Ramos (cell line): Measurements from ENCODE around the gene COL17A1.

Source experiments
- in situ Hi-C: fragments of 300-500 bp; cut with MboI; formaldehyde crosslinking; loops from one replicate; pipeline ENCODE4 v1.14.3; 2022; ENCODE audit warnings: low sequenced_read_pairs; ENCODE audit not compliant: unreplicated experiment

Gene COL17A1

DNA sequence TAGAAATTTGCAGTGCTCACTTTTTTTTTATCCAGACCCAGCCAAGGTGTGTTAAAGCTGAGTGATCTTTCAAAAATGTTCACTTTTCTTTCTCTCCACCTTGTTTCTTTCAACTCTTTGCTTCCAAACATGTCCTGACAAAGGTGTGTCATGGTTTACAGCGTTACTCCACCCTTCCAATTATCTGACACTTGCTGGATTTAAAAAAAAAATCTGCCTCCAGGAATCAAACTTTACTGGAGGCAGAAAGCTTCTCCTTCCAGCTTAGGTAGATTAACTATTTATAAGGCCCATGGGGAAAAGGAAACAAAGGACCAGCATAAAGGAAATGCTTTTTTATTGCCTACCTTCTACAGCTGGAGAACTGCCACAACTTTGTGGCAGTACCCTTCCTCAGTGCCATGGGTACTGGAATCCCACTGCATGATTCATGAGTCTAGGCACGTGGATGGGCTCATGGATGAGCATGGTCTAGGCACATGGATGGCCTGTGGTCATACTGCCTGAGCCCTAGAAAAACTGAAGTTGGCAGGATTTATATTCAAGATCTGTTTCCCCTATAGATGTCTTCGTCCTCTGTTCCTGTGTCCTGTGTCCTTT lies at the start of gene COL17A1:
Gene COL17A1 (minus strand): TSS at position 80 of the 600 bp plus-strand sequence. CDS start 5,207 bp downstream, outside the sequence.
- in situ Hi-C loops: no loop called here

DNA sequence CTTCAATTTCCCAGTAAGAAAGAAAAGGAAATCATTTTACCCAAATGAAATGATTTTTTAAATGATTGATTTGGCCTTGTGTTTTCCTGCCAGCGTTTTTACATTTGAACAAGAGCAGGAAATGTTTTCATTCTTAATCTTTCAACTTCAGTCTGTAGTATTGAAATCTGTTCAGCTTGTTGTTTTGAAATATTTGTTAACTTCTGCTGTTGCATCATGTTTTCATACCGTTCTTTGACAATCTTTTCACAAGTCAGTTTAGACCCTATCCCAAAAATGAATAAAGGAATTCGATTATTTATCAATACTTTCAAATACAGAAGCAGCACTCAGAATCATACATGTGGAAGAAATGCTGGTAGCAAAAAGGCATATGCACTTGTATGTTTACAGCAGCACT lies 44.4 kb upstream of the COL17A1 start:
- in situ Hi-C loops: no loop called here

DNA sequence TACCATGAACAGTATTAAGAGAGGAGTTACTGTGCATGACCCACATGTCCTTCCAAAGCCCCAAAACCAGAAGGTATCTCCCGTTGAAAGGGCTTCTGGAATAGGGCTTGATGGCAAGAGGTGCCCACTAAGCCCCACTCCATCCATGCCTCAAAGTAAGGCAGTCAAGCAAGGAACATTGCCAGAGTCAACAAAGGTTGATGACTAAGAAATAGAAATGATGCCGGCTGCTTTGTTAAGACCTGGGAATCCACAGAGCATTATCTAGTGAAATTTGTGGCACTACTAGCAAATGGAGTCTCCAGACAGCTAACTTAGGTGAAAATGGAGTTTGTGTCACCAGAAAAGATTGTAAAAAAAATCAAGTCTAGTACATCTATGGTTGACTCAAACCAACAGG lies 42.5 kb upstream of the COL17A1 start:
- in situ Hi-C loops: loop anchor here (10.0 kb wide), 2 partner anchors 163 to 227 kb away; partner anchors contain the start of genes CFAP58 and SLK

DNA sequence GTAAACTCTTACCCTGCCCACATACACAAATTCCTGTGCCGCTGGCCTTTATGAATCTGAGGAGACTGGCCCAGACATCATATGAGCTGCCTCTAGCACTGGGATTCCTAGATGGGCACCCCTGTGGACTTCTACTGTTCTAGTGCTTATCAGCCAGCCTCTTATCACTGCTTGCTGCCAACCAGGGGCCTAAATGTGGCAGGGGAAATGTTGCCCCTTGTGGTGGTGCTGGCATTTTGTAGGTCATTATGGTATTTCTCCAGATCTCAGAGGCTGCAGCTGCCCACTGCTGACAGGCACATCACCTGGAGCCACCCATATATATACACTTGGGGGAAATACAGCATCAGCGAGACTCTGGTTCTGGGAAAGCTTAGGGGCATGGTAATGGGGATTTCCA lies 41.7 kb upstream of the COL17A1 start:
- in situ Hi-C loops: loop anchor here (10.0 kb wide), 2 partner anchors 163 to 227 kb away; partner anchors contain the start of genes CFAP58 and SLK

DNA sequence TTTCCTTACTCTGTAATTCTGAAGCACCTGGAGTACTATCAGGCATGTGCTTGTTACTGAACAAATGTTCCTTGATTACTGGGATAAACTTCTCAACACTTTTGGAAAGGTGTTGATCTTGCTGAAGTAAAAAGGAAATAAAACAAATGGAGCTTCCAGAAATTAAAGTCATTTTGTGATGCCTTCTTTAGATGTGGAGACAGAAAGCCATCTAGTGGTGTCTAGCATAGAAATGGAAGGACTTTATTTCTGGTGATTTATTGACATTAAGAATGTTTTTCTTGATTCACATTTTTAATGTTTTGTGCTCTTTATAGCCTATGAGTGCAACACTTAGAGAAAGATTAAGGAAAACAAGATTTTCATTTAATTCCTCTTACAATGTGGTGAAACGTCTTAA lies 37.7 kb upstream of the COL17A1 start:
- in situ Hi-C loops: loop anchor here (10.0 kb wide), 2 partner anchors 159 to 231 kb away; partner anchors contain the start of genes CFAP58 and SLK

GRCh38 chr10:104122225-104123107 lies 36.8 kb upstream of the COL17A1 start:
- in situ Hi-C loops: loop anchor here (10.0 kb wide), 2 partner anchors 158 to 232 kb away; partner anchors contain the start of genes CFAP58 and SLK

- in situ Hi-C loops: loop anchor here (10.0 kb wide), 2 partner anchors 157 to 233 kb away; partner anchors contain the start of genes CFAP58 and SLK
Observed at GRCh38 chr10:104121485-104122224, 36.0 kb upstream of the COL17A1 start, which contains the start of gene SFR1. TSS of gene SFR1 (plus strand) at chr10:104122171. CDS start at chr10:104122184, 13 bp downstream.

- in situ Hi-C loops: loop anchor here (10.0 kb wide), 2 partner anchors 156 to 234 kb away; partner anchors contain the start of genes CFAP58 and SLK
Observed at GRCh38 chr10:104120903-104121484, 35.3 kb upstream of the COL17A1 start.

GRCh38 chr10:104120512-104120902 lies 34.8 kb upstream of the COL17A1 start:
- in situ Hi-C loops: loop anchor here (10.0 kb wide), 2 partner anchors 156 to 234 kb away; partner anchors contain the start of genes CFAP58 and SLK

DNA sequence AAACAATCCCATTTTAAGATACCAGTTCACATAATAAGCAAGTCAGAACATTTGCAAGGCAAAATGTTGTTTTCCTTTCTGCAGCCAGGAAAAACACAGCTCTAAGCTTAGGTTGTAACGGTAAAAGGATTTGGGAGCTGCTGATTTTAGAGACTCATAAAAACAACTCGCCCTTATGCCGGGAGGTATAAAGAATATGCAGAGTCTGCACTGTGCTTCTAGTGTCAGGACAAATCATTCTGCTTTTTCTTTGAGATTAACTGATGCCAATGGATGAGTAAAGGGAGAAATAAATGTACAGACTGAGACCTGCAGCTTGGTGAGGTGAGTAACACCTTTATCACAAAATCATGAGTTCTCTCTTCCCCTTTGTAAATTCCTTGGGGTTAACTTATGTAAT lies 34.3 kb upstream of the COL17A1 start:
- in situ Hi-C loops: loop anchor here (10.0 kb wide), 2 partner anchors 155 to 235 kb away; partner anchors contain the start of genes CFAP58 and SLK

GRCh38 chr10:104117839-104118323 lies 32.2 kb upstream of the COL17A1 start:
- in situ Hi-C loops: no loop called here

DNA sequence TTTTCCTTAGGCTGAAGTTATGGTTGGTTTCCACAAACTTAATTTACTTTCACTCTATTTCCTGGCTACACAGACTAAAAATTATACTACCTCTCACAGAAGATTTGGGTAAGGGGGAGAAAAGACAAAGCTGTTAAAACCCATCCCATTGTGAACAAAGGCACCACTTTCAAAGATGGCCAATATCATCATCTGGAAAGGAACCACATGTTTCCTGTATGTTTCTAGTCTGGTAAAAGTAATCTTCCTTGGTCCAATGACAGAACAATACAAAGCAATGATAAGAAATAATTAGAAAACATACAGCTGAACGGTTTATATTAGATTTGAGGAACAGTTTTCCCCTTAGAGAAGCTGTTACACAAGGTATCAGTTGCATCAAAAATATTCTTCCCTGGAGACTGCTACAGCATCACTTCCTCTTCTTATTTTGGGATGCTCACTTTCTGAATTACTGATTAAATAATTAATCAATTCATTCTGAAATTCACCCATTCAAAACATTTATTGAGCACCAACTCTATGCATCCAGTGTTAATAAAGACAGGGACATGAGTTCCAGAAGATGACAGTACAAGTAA lies 27.8 kb upstream of the COL17A1 start:
- in situ Hi-C loops: no loop called here

DNA sequence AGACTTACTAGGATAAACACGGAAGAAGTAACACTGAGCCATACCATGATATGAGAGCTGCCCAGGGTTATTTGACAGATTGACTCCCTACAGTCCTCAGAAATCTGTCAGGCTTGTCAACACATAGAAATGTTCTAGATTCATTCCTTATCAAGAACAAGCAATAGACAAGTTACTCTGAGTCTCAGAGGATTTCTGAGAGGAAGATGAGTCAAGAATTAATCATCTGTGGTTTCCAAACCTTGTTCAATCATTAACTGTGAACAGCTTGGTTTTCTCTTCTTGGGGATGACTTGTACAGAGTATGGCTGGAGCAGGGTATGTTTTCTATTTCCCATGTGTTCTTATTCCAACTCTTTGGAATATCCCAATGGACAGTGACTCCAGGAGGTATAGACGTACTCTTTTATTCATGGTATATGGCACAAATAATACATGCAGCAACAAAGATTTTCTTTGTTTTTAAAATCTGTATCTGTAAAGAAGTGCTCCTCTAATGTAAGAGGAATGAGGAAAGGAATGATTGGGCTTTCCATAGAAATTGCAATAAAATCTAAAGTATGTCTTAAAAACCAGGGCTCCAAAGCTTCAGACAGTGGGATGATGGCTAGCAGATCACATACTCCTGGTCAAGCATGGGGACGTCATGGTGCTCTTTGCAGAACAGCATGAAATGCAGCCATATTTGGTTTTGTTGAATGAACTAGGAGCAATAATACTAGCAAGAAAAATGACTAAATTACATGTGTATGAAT lies 24.4 kb upstream of the COL17A1 start:
- in situ Hi-C loops: no loop called here

DNA sequence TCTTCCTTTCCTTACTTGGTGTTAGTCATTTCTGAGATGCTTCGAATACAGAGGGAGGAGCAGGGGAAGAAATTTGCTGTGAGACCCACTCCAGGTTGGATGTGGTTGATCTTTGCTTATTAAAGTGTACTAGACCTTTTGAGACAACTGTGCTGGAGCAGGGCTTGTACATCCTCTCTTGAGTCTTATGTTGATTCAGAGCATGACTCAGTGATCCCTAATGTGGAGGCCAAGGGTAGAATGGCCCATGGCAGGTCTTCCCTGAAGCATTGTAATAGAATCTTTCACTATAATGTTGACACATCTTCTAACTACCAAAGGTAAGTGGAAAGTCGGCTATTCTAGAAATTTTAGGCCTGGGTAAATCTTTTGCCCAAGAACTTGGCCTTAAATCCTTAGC lies 19.2 kb upstream of the COL17A1 start:
- in situ Hi-C loops: no loop called here

DNA sequence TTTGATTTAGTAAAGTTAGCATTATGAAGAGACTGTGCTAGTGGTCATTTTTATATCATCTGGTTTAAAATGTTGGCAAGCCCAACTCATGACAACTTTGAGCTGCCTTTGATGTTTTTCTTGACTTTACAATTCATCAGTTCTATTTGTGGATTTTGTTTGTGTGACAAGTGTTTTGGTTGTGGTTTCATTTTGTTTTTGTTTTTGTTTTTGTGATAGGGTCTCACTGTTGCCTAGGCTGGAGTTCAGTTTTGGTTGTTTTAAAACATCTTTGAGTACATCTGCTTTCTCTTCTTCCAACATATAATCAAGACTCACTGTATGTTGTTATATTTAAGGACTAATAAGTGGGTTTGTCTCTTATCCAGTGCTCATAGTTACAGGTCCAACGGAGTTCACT lies 18.7 kb upstream of the COL17A1 start:
- in situ Hi-C loops: no loop called here

GRCh38 chr10:104103956-104104355 lies 18.3 kb upstream of the COL17A1 start:
- in situ Hi-C loops: no loop called here

DNA sequence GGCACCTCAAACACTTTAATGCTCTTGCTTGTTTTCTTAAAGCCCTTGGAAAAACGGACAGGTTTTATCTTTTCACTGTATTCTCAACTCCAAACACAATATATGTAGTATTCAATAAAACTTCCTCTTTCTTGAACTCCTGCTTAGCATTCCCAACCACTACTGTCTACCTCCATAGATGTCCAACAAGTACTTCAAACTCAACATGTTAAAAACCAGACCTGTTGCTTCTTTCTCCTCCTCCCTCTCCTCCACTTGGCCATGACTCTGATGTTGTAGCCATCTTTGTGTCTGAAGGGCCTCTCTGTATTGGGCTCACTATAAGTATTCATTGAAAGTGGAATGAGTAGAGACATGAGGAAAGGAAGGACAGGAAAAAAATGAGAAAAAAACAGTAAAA lies 16.2 kb upstream of the COL17A1 start:
- in situ Hi-C loops: no loop called here

DNA sequence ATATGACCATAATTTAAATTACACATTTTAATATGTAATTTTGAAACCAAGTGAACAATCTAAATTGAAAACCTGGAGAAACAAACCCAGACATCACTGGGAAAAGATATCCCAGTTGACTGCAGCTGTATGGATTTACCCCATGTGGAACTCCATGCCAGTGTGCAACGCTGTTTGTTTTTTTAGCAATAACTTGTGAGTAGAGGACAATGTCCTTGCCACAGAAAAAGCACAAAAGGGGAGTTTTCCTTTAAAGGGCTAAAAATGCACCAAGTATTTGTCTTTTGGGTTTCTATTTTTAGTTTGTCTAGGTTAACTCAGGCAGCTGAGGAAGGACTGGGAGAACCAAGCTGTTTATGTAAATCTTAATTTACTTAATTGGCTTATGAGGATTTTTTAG lies 15.1 kb upstream of the COL17A1 start:
- in situ Hi-C loops: no loop called here

GRCh38 chr10:104099941-104100340 lies 14.3 kb upstream of the COL17A1 start:
- in situ Hi-C loops: no loop called here
